Epidermal melanocyte (primary cell): ENCODE results near the gene BMP8A.
"Not testable (repeated sequence)": the region's sequence is repeated elsewhere in the genome, so short reads cannot be mapped to it uniquely, and the experiment has no call there.

ENCODE experiments used
- DNase-seq: peaks from one replicate; pipeline ENCODE4 v3.0.0; 2011; ENCODE audit warnings: low spot score; ENCODE audit not compliant: insufficient read length

Gene BMP8A

DNA sequence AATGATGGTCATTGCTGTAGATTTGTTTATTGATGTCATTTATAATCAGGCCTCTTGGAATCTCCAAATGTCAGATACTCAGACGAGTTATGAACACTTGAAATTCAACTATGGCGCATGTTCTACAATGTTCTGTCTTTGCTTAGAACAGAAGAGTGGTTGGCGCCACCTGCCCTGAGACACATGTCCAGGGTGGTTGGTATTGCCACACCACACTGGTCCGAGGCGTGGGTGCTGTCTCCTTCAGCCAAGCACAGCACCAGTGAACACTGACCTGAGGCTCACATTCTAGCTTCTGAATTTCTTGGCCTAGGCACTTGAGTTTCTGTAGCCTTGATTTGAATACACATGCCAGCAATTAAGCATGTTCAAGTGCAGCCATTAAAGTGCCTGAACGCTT, 10.1 kb upstream of the BMP8A start:
- no peak for DNase-seq

DNA sequence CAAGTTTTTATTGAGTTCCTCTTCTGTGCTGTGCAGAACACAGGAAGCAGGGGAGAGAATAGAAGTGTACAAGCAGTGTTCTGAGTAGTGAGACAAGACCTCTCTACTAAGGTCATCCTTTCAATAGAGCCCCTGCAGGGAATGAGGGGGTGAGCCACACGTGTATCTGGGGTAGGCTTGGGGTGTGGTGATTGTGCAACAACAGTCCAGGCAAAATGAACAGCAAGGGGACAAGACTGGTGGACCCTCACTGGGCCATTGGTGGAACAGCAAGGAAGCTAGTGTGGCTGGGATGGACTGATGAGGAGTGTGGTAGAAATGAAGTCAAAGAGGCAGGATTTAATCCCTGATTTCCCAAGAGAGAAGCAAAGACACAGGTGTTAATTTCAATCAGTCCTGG, 8.2 kb upstream of the BMP8A start:
- DNase-seq: no peak

DNA sequence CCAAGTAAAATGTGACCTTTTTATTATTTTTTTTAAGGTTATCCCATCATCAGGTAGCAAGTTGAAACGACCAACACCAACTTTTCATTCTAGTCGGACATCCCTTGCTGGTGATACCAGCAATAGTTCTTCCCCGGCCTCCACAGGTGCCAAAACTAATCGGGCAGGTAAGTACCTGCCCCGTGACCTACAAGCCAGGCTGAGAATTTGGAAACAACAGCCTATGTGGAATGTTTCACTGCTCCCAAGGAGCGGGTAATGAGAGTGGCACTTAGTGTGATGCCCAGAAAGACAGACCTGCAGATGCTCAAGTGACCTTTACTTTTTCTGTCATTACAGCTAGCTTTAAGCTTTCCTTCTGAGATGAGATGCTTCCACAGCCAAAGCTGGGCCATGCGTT, 6.9 kb upstream of the BMP8A start:
- no peak for DNase-seq

DNA sequence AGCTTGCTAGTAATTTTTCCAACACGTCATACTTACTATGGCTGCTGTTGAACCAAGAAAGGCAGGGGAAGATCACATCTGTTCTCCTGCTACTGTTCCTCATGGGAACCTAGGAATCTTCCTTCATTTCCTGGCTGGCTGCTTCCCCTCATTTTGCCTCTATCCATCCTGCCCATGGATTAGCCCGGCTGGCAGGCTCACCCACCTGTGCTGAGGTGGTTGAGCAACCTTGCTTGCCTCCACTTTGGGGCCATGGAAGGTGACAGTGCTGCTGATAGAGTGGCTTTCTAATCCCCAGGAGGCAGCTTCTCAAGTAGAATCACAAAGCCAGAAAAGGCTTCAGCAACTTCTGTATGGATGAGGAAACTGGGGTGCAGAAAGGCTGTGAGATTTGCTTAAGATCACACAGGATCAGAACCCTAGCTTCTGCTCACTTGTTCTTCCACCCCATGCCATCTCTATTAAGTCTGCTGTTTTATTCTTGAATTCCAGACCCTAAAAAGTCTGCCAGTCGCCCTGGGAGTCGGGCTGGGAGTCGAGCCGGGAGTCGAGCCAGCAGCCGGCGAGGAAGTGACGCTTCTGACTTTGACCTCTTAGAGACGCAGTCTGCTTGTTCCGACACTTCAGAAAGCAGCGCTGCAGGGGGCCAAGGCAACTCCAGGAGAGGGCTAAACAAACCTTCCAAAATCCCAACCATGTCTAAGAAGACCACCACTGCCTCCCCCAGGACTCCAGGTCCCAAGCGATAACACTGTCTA, 6.2 kb upstream of the BMP8A start:
- no peak for DNase-seq

DNA sequence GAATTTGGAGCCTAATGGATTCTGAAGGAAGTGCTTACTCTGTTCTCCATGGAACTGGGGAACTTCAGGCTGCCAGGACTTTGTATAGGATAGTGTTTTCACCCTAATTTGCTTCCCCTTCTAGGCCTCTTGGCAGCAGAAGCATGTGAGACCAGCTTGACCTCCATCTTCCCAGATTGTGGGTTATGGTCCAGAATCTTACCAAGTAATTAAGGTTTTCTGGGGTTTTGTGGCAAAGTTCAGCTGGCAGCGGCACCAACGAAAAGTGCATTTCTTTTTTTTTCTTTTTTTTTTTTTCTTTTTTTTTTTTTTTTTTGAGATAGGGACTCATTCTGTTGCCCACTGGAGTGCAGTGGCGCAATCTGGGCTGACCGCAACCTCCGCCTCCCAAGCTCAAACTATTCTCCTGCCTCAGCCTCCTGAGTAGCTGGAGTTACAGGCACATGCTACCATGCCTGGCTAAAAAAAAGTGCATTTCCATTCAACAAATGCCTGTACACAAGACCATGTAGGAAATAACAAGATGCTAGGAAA, 3.4 kb upstream of the BMP8A start:
- no peak for DNase-seq

DNA sequence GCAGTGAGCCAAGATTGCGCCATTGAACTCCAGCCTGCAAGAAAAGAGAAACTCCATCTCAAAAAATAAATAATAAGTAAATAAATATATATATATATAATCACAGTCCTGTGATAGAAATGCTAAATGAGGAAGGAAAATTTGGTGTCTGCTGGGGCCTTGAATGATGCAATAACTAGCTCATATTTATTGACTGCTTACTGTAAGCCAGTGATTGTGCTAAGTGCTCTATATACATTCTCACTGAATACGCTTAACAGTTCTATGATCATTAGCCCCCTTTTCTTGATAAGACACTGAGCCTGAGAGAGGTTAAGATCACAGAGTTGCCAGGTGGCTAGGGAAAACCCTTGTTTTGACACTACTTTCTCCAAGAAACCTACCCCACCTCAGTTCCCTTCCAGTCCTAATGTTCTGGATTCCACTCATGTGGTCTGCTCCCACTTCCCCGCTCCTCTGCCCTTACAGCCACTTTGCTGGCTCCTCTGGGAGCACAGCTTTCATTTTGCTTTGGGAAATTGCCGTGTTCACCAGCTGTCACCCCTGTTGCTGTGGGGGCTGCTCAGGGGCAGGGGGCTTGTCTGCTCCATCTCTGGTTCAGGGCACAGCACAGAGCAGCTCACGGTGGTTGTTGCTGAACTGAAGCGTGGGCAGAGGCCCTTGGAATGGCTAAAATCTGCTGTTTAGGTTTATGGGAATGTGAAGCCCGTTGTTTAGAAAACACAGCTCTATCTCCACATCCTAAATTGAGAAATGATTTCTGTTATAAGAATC, 2.5 kb upstream of the BMP8A start:
- DNase-seq: no peak

DNA sequence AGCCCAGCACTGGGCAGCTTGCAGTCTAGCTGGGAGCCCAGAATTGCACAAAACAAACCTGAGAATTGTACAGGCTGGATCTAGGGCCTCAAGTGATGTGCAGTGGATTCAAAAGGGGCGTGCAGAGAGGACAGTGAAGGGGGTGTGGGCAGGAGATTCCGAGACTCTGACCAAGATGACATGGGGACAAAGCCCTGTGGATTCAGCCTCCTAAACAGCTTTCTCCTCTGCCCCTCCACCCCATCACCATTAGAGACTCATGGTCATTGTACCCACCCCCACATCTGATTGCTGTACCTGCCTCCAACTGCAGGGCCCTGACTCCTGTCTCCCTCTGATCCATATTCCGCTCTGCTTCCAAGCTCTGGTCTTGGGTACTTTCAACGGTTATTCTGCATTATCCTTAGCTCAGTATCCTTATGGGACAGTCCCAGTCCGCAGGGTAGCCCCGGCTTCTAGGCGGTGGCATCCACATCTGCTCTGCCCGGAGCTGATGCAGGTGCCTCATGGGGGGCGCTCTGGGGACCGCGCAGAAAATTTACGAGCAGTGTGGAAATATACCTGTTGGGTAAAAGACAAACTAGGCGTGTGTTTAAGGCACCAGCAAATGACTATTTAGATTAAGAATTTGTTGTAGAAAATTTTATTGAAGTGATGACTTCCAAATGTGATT, 1.7 kb upstream of the BMP8A start:
- DNase-seq: no peak

DNA sequence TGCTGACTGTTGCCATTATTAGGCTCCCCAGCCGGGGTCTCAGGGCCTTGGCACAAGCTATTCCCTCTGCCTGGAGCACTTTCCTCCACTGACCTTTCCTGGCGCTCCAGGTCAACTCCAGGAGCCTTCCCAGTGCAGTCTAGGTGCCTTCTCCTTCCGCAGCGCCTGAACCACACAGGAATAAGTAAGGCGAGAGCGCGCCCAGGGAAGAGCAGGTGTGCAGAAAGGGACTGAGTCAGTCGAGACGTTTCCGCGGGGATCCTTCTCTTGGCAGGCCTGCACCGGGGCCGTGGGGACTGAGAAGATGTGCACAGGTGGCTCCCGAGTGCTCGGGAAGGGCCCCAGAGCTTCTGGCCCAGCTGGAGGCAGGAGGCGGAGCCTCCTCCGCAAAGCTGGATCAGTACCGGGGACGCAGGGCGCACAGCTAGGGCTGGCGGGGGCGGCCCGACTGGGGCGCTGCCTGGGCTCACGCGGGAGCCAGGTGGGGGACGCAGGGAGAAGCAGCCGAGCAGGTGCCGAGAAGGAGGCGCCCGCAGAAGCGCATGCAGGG, 765 bp upstream of the BMP8A start:
- DNase-seq: no peak

DNA sequence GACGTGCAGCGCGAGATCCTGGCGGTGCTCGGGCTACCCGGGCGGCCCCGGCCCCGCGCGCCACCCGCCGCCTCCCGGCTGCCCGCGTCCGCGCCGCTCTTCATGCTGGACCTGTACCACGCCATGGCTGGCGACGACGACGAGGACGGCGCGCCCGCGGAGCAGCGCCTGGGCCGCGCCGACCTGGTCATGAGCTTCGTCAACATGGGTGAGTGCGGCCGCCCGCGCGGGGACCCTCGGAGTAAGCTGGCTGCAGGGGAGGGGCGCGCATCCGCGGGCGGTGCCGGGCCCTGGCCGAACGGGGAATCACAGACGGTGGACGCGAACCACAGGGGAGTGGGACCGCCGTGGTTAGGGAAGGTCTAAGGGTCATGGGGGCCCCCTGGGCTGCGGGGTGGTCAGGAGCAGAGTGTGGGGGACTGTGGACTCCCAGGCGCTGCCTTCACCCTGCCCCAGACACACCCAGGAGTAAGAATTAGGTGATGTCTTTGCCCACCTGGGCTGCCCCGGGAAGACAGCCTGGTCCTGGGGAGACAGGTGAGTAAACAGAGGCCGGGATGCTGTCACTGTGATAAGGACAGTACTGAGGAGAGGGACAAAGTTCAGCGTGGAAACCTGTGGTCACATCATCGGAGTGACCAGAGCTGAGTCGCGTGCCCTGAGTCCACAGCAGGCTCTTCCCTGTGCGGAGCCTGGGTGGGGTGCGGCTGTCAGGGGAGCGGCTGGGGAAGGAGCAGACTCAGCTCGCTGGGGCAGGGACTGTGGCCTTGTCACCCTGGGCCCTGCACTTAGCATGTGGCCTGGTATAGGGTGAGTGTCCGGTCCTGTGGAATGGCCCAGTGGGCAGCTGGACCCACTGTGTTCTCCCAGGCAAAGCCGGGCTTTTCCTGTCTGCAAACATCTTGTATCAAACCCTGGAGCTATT, 944 bp downstream of the BMP8A start:
- DNase-seq: not testable (repeated sequence)

DNA sequence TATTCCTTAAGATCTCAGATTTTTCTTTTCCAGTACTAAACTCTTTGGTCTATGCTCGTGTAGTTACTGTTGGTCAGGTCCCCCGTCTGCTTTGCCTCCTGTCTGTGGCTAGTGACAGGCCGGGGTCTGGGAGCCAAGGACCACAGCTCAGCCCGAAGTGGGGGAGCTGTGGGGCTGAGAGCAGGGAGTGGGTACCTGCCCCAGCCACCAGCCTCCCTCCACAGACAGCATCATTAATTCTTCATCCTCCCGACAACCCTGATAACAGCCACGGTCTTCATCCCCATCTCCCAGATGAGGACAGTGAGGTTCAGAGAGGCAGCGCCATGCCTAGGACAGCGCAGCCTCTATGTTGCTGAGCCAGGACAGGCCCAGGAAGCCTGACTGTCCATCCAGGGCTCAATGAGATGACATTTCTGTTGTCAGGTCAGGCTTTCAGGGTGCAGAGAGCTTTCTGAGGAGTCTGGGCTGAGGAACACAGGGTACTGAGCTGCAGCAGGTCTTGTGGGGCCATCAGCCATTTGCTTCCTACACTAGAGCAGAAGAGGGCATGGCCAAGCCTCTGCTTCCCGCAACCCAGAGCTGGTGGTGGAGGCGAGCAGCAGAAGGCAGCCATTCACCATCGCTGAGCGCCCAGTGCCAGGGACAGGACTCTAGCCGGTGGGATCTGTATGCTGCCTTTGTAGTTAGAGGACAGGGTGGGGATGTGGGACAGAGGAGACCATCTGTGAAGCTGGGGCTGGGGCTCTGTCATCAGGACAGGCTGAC, 1.8 kb downstream of the BMP8A start:
- not testable (repeated sequence) for DNase-seq

DNA sequence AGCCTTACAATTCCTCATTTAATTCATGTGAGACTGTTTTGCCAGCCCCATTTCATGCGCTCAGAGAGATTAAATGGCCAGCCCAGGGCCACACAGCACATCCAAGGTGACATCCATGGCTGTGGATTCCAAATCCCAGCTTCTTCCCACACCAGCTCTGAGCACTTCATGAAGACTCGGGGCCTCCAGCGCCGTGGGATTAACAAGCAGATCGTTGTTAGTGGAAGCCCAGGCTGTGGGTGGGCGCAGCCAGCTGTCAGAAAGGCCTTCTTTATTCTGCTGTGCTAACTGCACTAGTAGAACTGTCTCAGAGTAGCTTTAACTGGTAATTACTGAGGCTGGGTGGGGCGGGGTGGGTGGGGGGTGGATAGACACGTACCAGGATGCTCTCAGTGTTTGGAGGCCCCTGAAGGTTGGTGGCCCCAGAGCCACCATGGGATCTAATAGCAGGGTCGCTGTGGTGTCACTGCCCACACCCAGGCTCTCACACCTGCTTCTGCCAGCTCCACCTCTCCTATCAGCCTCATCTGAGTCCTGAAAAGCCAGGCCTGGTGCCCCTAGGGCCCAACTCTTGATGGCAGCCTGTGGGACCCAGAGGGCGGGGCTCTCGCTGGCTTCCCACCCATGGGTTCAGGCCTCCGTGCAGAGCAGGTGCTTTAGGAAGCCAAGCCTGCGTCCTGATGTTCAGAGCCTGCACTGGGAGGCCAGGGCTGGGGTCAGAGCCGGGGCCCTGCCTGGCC, 3.4 kb downstream of the BMP8A start:
- no peak for DNase-seq

DNA sequence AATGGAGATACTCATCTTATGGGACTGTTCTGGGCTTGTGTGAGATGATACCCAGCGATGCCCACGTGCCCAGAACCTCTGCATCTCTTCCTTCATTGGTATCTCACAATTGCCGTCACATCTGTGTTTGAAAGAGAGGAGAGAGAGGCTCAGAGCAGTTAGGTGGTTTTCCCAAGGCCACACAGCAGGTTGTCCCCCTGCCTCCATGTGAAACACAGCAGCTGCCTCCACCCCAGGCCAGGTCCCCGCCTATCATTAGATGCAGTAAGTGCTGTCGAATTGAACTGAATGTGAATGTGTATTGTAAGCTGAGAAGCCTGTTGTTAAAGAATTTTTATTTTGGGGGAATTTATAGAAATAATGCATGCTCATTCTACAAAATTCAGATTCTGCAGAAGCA, 5.1 kb downstream of the BMP8A start:
- DNase-seq: not testable (repeated sequence)

DNA sequence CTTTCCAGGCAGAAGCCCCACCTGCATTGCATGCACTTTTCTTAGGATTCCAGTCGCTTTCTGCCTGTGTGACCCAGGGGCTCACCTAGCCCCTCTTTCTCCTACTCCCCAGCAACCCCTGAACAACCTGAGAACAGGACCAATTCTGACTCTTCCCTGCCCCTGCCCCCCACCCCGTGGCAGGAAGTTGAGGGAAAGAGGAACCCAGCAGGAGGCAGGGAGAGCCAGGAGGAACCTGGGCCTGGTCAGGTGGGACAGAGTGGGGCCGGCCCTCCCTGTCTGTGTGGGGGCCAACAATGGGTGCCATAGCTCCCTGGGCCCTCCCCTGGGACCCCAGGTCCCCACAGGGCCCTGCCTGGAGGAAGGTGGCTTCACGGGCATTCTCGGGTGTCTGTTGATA, 6.1 kb downstream of the BMP8A start:
- no peak for DNase-seq

DNA sequence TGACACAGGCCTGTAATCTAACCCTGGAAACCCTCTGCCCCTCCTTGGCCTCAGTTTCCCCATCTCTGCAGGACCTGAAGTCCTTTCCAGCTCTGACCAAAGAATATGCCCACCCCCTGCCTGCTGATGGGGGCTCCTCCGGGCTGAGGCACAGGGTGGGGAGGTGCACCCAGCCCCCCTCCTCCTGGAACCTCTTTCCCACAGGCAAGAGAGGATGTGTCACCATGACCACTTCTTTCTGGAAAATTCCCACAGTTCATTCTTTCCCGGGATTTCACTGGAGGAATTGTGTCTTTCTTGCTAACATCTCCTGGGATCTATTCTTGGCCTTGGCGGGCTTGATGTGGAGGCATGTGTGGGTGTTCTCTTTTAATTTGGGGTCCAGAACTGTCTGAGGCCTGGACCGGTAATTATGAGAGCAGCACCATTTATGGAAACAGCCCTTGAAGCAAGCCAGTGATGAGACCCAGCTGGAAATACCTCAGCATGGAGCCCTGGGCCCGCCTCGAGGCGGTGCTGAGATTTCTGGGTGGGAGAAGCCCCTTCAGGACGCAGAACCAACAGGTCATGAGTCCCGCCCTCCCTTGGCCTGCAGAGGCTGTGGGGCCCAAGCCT, 6.8 kb downstream of the BMP8A start:
- DNase-seq: not testable (repeated sequence)

DNA sequence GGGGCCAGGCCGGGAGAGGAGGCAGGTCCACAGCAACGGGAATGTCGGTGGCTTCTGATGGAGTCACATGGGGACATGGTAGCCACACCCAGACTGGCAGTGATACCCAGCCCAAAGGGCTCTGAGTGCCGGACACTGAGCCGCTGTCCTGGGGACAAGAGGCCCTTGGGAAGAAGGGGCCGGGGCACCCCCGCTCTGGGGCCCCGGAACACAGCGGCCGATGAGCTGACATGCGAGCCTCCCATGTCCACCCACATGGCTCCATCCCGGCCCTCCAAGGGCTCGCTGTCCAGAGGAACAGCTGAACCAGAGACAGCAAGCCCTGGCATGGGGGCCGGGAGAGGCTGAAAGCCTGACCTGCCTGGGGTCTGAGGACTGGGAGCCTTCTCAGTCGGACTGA, 7.4 kb downstream of the BMP8A start:
- DNase-seq: not testable (repeated sequence)

DNA sequence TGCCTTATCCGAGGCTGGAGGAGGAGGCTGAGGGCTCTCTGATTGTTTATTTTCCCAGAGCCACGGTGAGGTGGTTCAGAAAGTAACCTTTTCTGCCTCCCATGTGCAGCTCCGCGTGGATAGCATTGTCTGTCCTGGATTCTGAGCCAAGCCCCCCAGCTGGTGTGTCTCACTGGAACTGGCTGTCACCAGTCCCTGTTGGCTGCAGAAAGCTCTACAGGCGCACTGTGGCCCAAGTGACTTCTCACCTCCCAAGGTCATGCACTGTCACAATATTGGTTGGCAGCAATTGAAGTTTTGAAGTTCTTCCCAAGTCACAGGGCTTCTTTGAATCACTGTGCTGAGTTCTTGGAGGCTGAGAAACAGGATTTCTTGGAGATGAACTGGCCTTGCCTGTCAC, 8.2 kb downstream of the BMP8A start:
- DNase-seq: no peak

DNA sequence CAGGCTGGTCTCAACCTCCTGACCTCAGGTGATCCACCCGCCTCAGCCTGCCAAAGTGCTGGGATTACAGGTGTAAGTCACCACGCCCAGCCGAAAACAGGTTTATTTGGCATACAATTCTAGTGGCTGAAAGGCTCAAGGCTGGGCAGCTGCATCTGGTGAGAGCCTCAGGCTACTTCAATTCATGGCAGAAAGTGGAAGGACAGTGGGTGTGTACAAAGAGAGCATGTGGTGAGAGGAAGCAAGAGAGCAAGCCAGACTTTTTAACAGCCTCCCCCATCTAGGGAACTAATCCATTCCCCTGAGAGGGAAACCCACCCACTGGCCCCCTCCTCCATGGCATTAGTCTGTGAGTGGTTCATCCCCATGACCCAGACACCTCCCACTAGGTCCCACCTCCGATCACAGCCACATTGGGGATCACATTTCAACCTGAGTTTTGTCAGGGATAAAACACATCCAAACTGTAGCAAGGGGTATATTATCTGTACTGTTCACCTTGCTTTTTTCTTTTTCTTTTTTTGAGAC, 9.5 kb downstream of the BMP8A start:
- DNase-seq: no peak

DNA sequence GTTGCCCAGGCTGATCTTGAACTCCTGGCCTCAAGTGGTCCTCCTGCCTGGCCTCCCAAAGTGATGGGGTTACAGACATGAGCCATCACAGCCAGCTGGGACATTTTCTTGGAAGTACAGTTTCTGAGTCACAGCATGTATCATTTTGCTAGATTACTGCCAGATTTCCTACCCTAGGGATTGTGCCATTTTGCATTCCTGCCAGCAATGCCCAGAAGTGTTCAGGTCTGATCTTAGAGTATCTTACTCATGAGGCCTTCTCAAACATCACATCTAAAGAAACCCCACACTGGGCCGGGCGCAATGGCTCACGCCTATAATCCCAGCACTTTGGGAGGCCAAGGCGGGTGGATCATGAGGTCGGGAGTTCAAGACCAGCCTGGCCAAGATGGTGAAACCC, 10.2 kb downstream of the BMP8A start:
- no peak for DNase-seq

DNA sequence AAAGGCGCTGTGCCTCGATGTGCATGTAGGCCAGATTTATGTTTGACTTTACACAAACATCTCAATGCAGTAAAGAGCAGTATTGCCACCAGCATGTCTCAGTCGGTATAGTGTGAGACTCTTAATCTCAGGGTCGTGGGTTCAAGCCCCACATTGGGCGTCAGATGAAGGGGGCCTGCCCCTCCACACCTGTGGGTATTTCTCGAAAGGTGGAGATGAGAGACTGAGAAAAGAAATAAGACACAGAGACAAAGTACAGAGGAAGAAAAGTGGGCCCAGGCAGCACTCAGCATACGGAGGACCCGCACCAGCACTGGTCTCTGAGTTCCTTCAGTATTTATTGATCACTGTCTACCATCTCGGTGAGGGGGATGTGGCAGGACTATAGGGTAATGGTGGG, 13.0 kb downstream of the BMP8A start:
- DNase-seq: not testable (repeated sequence)
